ENCODE measurements around the gene MAB21L4. TPM values are rescaled to one million over a fixed set of nuclear protein-coding genes. Genes with fewer than 3 reads are reported as not detected.

The MAB21L4 gene
- total and polyA plus RNA-seq, 2 of the 8 experiments (the other 6 are each of a cell fraction or from before 2014, with no cell fraction given): 0.11 TPM; not detected in 1

DNA sequence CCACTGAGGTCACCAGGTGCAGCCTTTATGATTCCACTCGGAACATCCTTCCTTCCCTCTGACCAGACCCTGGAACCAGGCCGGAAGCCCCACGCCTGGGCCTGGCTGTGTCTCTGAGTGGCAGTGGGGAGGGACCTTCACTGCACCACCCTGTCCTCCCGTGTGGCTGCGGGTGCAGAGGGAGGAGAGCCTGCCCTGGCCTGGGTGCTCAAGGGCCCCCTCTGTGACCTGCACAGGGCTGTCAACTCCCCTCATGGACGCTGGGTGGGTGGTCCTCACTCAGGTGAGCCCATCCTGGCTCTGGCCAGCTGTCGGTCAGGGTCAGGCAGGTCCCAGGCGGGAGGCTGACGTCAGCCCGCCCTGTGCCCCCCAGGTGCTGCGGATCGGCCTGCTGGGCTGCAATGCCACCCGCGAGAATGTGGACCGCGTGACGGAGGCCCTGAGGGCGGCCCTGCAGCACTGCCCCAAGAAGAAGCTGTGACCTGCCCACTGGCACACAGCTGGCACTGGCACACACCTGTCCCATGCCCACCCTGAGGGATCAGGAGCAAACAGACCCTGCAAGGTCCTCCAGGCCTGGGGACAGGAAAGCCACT lies 17.5 kb downstream of the MAB21L4 start:
- Histone ChIP-seq H2BK120ac (replicated peaks; ENCODE audit: low read depth, low read length) (no peak overlapping the region), H2BK12ac (ENCODE audit: low read depth, low read length) (no peak overlapping the region), H2BK5ac (ENCODE audit: low read depth, low read length) (no peak overlapping the region), H3K4ac (replicated peaks; ENCODE audit: insufficient read length, low read depth, low read length) (no peak overlapping the region), H3K27me3 (replicated peaks in 1 of 4; ENCODE audit: control insufficient read depth in 3 of 4, extremely low read depth in 1 of 4, insufficient read depth in 3 of 4, low read length in 3 of 4) (no peaks in the 10 kb centered on the region), H3K4me1 (replicated peaks in 1 of 4; ENCODE audit: control insufficient read depth in 3 of 4, insufficient read depth in 4 of 4, low read length in 3 of 4) (no peaks in the 10 kb centered on the region; a peak in 1 of 7 replicates), H2AK5ac (ENCODE audit: low read depth, low read length) (no peak overlapping the region), H4K91ac (replicated peaks; ENCODE audit: insufficient read length, low read length) (no peak overlapping the region), H3K23ac (ENCODE audit: insufficient read length) (no peak overlapping the region), H3K36me3 (ENCODE audit: control insufficient read depth in 2 of 4, insufficient read depth in 4 of 4, low read length in 3 of 4) (no peaks in the 10 kb centered on the region), H3K23me2 (ENCODE audit: low read depth, low read length) (no peaks in the 10 kb centered on the region), H3K79me1 (ENCODE audit: low read depth, low read length) (no peaks in the 10 kb centered on the region), H4K20me1 (replicated peaks in 1 of 2; ENCODE audit: control insufficient read depth in 1 of 2, insufficient read depth in 2 of 2, low read length in 2 of 2) (no peaks in the 10 kb centered on the region), H3K27ac (ENCODE audit: low read depth, low read length) (no peak overlapping the region), H3K79me2 (ENCODE audit: control insufficient read depth in 1 of 2, insufficient read depth in 2 of 2, low read length in 2 of 2) (no peaks in the 10 kb centered on the region), H3K18ac (ENCODE audit: extremely low read depth, low read length) (no peak overlapping the region), H2BK20ac (ENCODE audit: low read length) (no peak overlapping the region), H4K8ac (ENCODE audit: extremely low read depth, insufficient read depth, low read length) (no peak overlapping the region), H4K5ac (ENCODE audit: insufficient read length, low read depth, low read length) (no peak overlapping the region), H3K4me3 (ENCODE audit: extremely low read depth in 1 of 4, insufficient read depth in 2 of 4, low read depth in 3 of 4, low read length in 4 of 4) (no peak overlapping the region), H2AFZ (ENCODE audit: low read length) (no peak overlapping the region), H3K4me2 (ENCODE audit: insufficient read depth in 1 of 2, low read depth in 2 of 2, low read length in 2 of 2) (no peak overlapping the region), H3K56ac (replicated peaks; ENCODE audit: insufficient read length, low read depth, low read length) (no peak overlapping the region), H3K9ac (replicated peaks in 1 of 4; ENCODE audit: extremely low read depth in 1 of 4, low read depth in 3 of 4, low read length in 3 of 4) (no peak overlapping the region), H3K14ac (ENCODE audit: insufficient read length) (no peak overlapping the region), H3K9me3 (ENCODE audit: insufficient read depth in 2 of 2, low read depth in 1 of 2, low read length in 1 of 2) (no peaks in the 10 kb centered on the region), H2BK15ac (ENCODE audit: low read length) (no peak overlapping the region)
- ChIA-PET CTCF (ENCODE audit: partially characterized antibody) (interaction anchor here (0.7 to 1.7 kb wide), 3 partner anchors 19 to 27 kb away, joined by 3 to 7 read pairs (median 6); no protein-coding TSS in a partner anchor), POLR2A (ENCODE audit: partially characterized antibody) (no interaction called here)
- WGBS, 2 experiments (ENCODE audit: extremely low coverage in 1 of 2, insufficient coverage in 1 of 2, insufficient read length in 1 of 2, insufficient replicate concordance in 2 of 2, low coverage in 1 of 2, low lambda C conversion rate in 2 of 2, missing lambda C conversion rate in 1 of 2): 72% methylated on average over 6 of the region's 18 CpGs; no CpG with 5 or more reads in 1 of the 2 experiments
- TF ChIP-seq JUN (IDR thresholded peaks at IDR 0.05; ENCODE audit: low read depth, low read length) (no peak), YY1 (IDR thresholded peaks at IDR 0.05; ENCODE audit: low read depth, low read length) (no peak), RNF2 (IDR thresholded peaks at IDR 0.05; ENCODE audit: borderline replicate concordance, low read depth, low read length, missing control alignments, poor library complexity, severe bottlenecking) (no peak), GTF2F1 (IDR thresholded peaks at IDR 0.05; ENCODE audit: borderline replicate concordance, low read depth, low read length) (no peak)
- DNase-seq (ENCODE audit: low read depth in 1 of 2, low spot score in 2 of 2): no peak
- FAIRE-seq: no peak

All from H1 (cell line).